ENCODE measurements around the gene ABCA9. TPM values are rescaled to one million over a fixed set of nuclear protein-coding genes. Genes with fewer than 3 reads are reported as not detected.

ABCA9 gene
- total RNA-seq: 18.1 and 54.6 TPM in 2 replicates

DNA sequence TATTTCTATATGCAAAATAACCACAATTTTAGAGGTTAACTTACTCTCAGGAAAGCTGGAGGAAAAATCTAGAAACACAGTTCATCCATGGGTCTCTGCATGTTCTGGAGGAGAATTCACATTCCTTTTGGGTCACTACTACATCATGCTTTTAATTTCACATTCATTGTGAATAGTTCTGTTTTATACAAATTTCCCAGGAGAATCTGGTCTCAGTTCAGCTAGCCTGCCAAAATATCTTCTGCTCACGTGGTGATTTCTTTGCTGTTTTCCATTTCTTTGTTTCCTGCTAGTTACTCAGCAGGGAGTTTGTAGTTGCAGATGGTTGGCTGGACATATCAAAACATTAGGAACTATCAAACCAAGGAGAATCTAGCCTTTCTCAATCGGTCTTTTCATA lies at the start of gene ABCA9:
Gene ABCA9, minus strand, starts transcription at position 106 of the 400 bp plus-strand sequence. CDS start 9,801 bp downstream, outside the sequence.

GRCh38 chr17:68955181-68955841 lies 105.4 kb downstream of the ABCA9 start, which contains the start of gene ABCA8:
TSS of gene ABCA8 (minus strand) at chr17:68955392. CDS start at chr17:68942034, 13,358 bp downstream.

Other genes with a start within 250 kb of the ABCA9 start
- gene ABCA8, start 105.5 kb downstream of the ABCA9 start, total RNA-seq: 78.8 and 139 TPM in 2 replicates
- 31.7 and 55.2 TPM in 2 replicates for gene ABCA6, start 81.0 kb upstream of the ABCA9 start, total RNA-seq
- 5.2 and 5.6 TPM in 2 replicates for gene ABCA10, start 167.9 kb upstream of the ABCA9 start, total RNA-seq

All from bronchial smooth muscle cell (primary cell).